ENCODE data around the gene LGI1.

The LGI1 gene

GRCh38 chr10:93838278-93838677 lies 80.5 kb downstream of the LGI1 start:
- no peak for ATAC-seq (ENCODE audit: low read depth)
- Histone ChIP-seq H3K9me3 (ENCODE audit: severe bottlenecking) (no peaks in the 10 kb centered on the region), H3K4me3 (ENCODE audit: severe bottlenecking) (no peak overlapping the region), H3K27me3 (ENCODE audit: insufficient read depth, poor library complexity, severe bottlenecking) (no peaks in the 10 kb centered on the region), H3K27ac (ENCODE audit: poor library complexity, severe bottlenecking) (no peak overlapping the region), H3K4me1 (ENCODE audit: insufficient read depth, poor library complexity, severe bottlenecking) (no peaks in the 10 kb centered on the region), H3K36me3 (ENCODE audit: low read depth) (no peaks in the 10 kb centered on the region)
- DNase-seq (ENCODE audit: low spot score): no peak
- TF ChIP-seq CTCF (IDR thresholded peaks at IDR 0.05; ENCODE audit: poor library complexity, severe bottlenecking): no peak

GRCh38 chr10:93841961-93842360 lies 84.2 kb downstream of the LGI1 start:
- TF ChIP-seq CTCF (IDR thresholded peaks at IDR 0.05; ENCODE audit: poor library complexity, severe bottlenecking): no peak

GRCh38 chr10:93844979-93845626 lies 87.4 kb downstream of the LGI1 start:
- ATAC-seq (ENCODE audit: low read depth) (no peak), DNase-seq (ENCODE audit: low spot score) (no peak)
- Histone ChIP-seq H3K9me3 (ENCODE audit: severe bottlenecking) (no peaks in the 10 kb centered on the region), H3K27me3 (ENCODE audit: insufficient read depth, poor library complexity, severe bottlenecking) (no peaks in the 10 kb centered on the region), H3K27ac (ENCODE audit: poor library complexity, severe bottlenecking) (no peak overlapping the region), H3K4me1 (ENCODE audit: insufficient read depth, poor library complexity, severe bottlenecking) (no peaks in the 10 kb centered on the region), H3K4me3 (ENCODE audit: severe bottlenecking) (no peak overlapping the region), H3K36me3 (ENCODE audit: low read depth) (no peaks in the 10 kb centered on the region)
- TF ChIP-seq CTCF (IDR thresholded peaks at IDR 0.05; ENCODE audit: poor library complexity, severe bottlenecking): no peak

More at GRCh38 chr10:93841961-93842360, 84.2 kb downstream of the LGI1 start:
- no peak for DNase-seq (ENCODE audit: low spot score)
- H3K36me3 ChIP-seq (ENCODE audit: low read depth): no peaks in the 10 kb centered on the region
- no peak overlapping the region for H3K4me3 ChIP-seq (ENCODE audit: severe bottlenecking)
- no peak overlapping the region for H3K27ac ChIP-seq (ENCODE audit: poor library complexity, severe bottlenecking)
- no peaks in the 10 kb centered on the region for H3K4me1 ChIP-seq (ENCODE audit: insufficient read depth, poor library complexity, severe bottlenecking)
- no peaks in the 10 kb centered on the region for H3K27me3 ChIP-seq (ENCODE audit: insufficient read depth, poor library complexity, severe bottlenecking)
- ATAC-seq (ENCODE audit: low read depth): no peak
- no peaks in the 10 kb centered on the region for H3K9me3 ChIP-seq (ENCODE audit: severe bottlenecking)

Data from RWPE2 (cell line).